OCI-M2 (cell line): ENCODE measurements around the gene SINHCAF.

Experiments used
- DNase-seq: peaks from one replicate; lab custom pipeline; 2025; ENCODE audit not compliant: unreplicated experiment; lab: John Stamatoyannopoulos, UW

Gene SINHCAF

DNA sequence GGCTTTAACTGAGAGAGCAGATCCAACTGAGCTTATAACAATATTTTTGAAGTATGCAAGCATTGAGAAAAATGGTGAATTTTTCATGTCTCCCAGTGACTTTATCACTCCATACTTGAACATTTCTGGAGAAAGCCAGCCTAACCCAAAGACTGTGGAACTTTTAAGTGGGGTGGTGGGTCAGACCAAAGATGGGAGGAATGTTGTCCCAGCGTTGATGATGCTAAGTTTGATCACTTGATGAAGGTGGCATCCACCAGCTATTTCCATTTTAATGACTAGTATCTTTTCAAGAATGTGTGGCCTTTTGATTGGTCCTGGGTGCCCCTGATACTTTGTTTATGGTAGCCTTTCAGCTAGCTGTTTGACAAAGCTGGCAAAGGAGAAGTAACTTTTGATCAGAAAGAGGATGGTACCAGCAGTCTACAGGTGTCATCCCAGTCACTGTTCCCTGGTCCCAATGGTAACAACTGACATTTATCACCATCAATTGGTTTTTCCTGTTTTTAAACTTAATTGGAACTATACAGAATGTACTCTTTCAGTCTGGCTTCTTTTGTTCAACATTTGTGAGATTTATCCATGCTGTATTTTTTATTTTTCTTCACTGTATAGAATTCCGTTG, 14.2 kb downstream of the SINHCAF start:
- no peak for DNase-seq

- no peak for DNase-seq
These were observed 15.5 kb downstream of the SINHCAF start for GRCh38 chr12:31310488-31310887.

DNA sequence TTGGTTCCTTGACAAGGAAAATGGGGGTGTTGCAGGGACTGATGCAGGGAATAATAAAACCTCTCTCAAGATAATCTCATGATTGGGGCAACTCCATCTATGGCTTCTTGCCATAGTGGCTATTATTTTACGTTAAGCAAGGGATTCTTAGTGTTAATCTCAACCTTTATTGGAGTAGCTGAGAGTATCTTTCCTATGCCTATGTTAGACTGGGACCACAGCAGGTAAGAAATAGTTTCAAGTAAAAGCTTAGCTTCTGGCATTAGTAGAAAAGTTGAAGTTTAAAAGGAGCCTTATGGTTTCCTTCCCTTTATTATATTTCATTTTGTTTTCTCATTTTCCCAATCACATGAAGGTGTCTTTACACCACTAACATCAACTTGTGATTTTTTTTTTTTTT, 16.7 kb downstream of the SINHCAF start:
- DNase-seq: no peak

GRCh38 chr12:31308116-31308515, 17.8 kb downstream of the SINHCAF start:
- no peak for DNase-seq

DNA sequence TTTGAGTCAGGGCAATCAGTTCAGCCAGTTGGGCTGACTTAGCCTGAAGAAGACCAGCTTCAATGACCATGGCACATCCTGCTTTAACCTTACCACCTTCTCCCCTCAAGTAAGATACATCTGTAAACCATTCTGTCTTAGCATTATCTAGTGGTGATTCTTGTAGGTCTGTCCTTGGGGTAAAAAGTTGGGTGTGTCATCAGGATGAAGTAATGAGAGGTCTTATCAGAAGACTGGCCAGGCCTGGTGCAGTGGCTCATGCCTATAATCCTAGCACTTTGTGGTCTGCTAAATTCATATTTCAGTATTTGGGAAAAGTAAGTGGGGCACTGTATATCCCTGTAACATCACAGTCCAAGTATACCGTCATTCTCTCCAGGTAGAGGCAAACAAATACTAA, 19.1 kb downstream of the SINHCAF start:
- DNase-seq: no peak

- DNase-seq: no peak
These were observed 22.5 kb downstream of the SINHCAF start for GRCh38 chr12:31303466-31303865.

GRCh38 chr12:31301311-31301710, 24.6 kb downstream of the SINHCAF start:
- no peak for DNase-seq

DNA sequence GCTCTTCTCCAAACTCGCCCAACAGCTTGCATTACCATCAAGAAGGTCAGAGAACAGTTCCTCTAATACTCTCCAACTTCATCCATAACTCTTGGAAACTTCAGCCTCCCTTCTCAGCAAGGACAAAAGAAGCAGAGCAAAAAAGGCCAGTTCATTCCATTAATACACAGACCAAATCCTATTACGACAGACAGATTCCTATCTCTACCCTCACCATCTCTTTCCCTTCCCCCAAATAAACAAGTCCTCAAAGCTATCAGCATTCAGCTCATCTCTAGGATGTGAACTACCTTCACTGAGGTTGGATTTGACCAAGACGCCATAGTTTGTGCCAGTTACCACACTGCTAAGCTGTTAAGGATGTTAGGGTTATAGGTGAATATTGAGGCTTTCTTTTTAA, 25.2 kb downstream of the SINHCAF start:
- no peak for DNase-seq

- no peak for DNase-seq
These were observed 25.6 kb downstream of the SINHCAF start for GRCh38 chr12:31300341-31300740.

DNA sequence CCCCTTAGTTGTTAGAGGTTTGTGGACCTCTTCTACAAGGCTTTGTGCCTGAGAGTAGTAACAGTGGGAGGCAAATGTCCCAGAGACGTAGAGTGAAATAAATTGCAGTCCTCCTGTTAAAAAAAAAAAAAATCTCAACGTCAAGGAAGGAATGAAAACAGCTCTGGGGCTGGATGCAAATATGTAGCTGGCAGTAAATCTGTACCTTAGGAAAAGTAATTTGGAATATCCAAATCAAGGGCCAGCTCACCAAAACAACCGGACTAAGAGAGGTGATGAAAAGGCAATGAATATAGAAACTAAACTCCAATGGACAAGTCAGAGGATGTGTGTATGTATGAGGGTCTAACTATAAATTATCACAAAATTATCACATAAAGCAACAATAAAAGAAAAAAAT, 27.0 kb downstream of the SINHCAF start:
- DNase-seq: no peak

DNA sequence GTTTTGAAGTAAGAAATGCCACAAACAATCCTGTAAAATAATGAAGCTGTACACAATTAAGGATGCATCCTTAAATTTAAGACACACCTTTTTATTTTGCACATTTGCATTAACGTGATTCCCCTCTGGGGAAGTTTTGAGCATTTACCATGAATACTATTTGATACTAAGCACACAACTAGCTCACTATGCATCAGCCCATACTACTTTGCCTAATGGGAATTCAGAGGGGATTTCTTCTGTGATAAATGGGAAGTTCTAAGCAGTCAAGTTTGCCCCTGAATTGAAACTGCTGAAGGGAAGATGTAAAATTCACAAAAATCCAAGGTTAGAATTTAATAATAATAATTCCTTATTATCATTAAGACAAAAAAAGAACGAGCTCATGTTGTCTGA, 27.4 kb downstream of the SINHCAF start:
- DNase-seq: no peak

DNA sequence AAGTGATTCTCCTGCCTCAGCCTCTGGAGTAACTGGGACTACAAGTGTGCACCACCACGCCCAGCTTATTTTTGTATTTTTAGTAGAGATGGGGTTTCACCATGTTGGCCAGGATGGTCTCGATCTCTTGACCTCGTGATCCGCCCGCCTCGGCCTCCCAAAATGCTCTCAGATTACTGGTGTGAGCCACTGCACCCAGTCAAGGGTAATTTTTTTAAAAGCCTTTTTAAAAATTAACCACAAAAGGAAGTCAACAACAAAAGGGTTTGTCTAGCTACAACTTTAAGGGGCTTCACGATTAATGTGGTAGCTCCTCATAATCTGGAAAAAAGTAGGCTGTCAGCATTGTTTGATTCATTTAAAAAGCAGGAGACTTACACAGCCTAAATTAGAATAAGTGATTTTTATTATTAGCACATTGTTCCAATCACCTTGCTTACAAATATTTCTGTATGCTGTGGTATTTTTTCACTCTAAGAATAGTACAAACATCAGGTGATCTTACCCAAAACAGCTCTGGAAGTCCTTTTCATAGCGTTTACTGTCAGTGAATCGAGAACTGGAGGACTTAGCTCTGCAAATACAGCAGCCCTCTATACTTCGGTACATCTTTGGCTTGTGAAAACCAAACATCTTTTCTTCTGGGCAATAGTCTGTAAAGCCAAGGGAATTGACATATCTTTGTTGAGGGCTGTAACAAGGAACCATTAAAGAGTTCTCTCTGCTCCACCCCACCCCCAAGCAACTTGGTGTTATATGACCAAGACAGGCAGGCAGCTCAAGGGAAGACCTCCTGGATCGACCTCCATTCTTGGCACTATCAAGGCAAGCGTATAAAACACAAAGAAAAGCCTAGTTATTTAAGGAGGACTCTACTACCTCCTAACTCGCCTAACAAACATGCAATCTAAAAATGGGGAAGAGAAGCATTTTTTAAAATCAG, 28.1 kb downstream of the SINHCAF start:
- DNase-seq: no peak

DNA sequence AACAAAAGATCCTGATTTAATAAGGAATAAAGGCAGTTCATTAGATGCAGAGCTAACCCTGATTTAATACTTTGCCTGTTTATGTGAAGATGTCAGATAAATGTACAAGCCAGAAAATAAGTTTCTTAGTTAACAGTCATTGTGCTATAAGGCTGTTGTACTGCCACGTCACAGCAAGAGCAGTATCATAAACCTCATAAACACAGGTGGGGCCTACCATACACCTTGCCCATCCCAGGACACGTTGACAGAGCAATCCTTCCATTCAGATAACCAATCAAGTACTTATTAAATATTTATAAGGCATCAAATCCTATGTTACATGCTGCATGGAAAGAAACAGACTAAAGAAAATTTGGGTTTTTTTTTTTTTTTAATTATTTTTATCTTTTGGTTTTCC, 36.5 kb downstream of the SINHCAF start:
- DNase-seq: no peak

- DNase-seq: no peak
These were observed 37.6 kb downstream of the SINHCAF start for GRCh38 chr12:31288381-31288780.

DNA sequence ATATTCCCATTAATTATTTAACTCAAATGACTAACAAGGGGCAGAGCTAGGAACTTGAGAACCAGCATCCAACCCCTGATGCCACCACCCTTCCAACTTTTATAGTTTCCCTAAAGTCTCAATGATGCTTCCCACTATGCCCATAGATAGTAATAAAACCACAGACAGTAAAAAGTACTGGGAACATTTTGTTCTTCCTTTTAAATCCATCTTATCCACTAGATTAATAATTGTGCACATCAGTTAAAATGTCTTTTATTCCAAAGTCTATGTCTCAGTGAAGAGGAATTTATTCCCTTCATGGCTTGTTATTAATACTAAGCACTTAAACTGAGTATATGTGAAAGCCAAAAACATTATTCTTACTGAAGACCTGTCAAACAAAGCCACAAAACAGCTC, 45.8 kb downstream of the SINHCAF start:
- no peak for DNase-seq

DNA sequence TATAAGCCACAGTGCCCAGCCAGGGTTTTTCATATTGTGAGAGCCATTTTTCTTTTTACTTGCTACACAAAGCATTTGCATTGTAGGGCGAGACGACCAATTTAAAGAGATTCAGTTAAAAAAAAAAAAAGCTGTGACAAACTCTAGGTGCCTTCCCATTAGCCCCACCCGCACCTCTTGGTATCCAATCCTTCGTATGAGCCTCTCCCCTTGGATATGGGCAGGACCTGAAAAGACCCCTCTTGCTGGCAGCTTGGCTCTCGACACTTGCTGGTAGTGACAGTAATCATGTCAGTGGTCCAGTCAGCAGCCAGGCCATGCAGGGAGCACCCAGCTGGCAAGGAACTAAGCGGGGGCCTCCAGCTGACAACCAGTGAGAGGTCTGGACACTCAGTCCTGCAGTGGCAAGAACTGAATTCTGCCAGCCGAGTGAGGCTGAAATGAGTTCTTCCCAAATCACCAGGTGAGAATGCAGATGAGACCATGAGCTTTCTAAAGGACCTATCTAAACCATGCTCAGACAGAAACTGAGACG, 46.5 kb downstream of the SINHCAF start:
- no peak for DNase-seq

GRCh38 chr12:31278832-31279231, 47.1 kb downstream of the SINHCAF start:
- DNase-seq: no peak

- no peak for DNase-seq
These were observed 47.5 kb downstream of the SINHCAF start for GRCh38 chr12:31278424-31278823.

DNA sequence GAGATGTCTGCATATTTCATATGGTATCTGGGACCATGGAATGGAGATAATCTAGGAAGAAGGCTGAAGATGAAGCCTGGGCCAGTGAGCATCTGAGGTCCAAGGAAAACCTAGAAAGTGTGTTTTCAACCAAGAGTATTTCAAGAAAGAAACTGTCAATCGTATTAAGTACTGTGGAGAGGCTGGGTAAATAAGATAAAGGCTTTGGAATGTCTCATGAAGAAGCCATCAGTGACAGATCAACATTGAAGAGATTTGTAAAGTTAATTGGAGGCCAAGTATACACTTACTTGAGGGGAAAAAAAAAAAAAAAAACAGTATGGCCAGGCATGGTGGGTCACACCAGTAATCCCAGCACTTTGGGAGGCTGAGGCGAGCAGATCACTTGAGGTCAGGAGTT, 48.9 kb downstream of the SINHCAF start:
- DNase-seq: no peak

DNA sequence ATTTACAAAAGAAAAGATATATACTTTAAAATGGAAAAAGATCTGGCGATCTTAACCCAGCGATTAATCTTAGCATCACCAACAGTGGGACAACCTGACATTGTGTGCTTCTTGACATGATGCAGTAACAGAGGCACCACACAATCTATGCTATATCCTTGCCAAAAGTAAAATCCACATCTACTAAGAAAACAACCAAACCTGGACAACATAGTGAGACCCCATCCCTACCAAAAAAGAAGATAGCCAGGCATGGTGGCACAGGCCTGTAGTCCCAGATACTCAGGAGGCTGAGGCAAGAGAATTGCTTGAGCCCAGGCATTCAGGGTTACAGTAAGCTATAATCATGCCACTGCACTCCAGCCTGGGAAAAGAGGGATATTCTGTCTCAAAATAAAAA, 50.5 kb downstream of the SINHCAF start:
- no peak for DNase-seq

DNA sequence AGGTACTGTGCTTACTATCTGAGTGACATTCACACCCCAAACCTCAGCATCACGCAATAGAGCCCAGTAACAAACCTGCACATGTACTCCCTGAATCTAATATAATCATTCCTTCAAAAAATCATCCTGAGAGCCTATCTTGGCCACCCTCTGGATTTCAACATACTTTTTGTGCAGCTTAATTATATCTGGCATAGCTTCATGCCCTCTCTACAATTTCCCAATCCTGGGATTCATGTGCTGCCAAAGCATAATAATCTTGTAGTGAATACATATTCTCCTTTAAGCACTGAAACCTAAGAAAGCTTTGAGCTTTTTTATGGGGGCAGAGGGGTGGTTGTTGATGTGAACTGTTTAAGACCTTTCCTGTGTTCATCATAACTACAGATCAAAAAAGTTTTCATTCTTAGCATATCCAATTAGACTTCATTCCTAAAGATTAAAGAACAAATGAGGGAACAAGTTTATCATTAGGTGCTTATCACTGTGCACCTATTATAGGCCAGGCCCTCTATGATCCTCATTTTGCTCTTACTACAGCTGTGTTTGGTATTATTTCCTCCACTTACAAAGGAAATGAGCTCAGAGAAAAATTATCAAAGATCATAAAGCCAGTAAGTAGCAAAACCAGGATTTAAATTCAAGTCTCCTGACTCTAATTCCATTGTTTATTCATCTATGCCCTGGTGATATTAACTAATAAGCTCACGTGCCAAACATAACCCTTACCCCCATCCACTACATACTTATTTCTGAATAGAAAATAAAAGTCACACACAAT, 51.2 kb downstream of the SINHCAF start:
- DNase-seq: no peak
